Measurements from ENCODE around the gene FBXL17.

DNA sequence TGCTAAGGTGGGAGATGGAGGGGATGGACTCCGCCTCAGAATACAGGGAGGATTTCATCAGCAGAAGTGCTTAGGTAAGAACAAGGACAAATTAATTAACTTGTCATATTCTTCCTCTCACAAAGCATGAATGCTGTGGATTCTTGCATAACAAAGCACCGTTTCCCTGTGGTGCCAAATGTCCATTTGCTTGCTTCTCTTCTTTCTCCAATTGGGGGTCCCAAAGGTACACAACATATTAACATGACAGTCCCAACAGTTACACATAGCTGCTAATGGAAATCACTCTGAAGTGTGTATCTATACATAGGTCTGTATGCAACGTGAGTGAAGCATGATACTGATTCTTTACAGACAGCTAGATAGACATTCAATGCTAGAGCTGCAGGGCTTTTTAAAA, 564.5 kb downstream of the FBXL17 start:
- TF ChIP-seq NR2C2 (CRISPR knock-in tag; IDR thresholded peaks at IDR 0.05), result no peak
- TF ChIP-seq, protein P1, sequence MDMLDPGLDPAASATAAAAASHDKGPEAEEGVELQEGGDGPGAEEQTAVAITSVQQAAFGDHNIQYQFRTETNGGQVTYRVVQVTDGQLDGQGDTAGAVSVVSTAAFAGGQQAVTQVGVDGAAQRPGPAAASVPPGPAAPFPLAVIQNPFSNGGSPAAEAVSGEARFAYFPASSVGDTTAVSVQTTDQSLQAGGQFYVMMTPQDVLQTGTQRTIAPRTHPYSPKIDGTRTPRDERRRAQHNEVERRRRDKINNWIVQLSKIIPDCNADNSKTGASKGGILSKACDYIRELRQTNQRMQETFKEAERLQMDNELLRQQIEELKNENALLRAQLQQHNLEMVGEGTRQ (CRISPR knock-in tag; IDR thresholded peaks at IDR 0.05), result no peak
- TF ChIP-seq, protein P2, sequence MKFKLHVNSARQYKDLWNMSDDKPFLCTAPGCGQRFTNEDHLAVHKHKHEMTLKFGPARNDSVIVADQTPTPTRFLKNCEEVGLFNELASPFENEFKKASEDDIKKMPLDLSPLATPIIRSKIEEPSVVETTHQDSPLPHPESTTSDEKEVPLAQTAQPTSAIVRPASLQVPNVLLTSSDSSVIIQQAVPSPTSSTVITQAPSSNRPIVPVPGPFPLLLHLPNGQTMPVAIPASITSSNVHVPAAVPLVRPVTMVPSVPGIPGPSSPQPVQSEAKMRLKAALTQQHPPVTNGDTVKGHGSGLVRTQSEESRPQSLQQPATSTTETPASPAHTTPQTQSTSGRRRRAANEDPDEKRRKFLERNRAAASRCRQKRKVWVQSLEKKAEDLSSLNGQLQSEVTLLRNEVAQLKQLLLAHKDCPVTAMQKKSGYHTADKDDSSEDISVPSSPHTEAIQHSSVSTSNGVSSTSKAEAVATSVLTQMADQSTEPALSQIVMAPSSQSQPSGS (CRISPR knock-in tag; IDR thresholded peaks at IDR 0.05; ENCODE audit: borderline replicate concordance, low read depth), result no peak
- TF ChIP-seq ZNF138 (CRISPR knock-in tag; conservative IDR thresholded peaks at IDR 0.05), result no peak
- TF ChIP-seq JUN (CRISPR knock-in tag; IDR thresholded peaks at IDR 0.05), result no peak
- TF ChIP-seq, protein P3, sequence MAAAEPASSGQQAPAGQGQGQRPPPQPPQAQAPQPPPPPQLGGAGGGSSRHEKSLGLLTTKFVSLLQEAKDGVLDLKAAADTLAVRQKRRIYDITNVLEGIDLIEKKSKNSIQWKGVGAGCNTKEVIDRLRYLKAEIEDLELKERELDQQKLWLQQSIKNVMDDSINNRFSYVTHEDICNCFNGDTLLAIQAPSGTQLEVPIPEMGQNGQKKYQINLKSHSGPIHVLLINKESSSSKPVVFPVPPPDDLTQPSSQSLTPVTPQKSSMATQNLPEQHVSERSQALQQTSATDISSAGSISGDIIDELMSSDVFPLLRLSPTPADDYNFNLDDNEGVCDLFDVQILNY (CRISPR knock-in tag; IDR thresholded peaks at IDR 0.05), result no peak
- TF ChIP-seq, protein P4, sequence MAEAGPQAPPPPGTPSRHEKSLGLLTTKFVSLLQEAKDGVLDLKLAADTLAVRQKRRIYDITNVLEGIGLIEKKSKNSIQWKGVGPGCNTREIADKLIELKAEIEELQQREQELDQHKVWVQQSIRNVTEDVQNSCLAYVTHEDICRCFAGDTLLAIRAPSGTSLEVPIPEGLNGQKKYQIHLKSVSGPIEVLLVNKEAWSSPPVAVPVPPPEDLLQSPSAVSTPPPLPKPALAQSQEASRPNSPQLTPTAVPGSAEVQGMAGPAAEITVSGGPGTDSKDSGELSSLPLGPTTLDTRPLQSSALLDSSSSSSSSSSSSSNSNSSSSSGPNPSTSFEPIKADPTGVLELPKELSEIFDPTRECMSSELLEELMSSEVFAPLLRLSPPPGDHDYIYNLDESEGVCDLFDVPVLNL (CRISPR knock-in tag; IDR thresholded peaks at IDR 0.05; ENCODE audit: borderline replicate concordance, low read depth), result no peak
- TF ChIP-seq, protein P5, sequence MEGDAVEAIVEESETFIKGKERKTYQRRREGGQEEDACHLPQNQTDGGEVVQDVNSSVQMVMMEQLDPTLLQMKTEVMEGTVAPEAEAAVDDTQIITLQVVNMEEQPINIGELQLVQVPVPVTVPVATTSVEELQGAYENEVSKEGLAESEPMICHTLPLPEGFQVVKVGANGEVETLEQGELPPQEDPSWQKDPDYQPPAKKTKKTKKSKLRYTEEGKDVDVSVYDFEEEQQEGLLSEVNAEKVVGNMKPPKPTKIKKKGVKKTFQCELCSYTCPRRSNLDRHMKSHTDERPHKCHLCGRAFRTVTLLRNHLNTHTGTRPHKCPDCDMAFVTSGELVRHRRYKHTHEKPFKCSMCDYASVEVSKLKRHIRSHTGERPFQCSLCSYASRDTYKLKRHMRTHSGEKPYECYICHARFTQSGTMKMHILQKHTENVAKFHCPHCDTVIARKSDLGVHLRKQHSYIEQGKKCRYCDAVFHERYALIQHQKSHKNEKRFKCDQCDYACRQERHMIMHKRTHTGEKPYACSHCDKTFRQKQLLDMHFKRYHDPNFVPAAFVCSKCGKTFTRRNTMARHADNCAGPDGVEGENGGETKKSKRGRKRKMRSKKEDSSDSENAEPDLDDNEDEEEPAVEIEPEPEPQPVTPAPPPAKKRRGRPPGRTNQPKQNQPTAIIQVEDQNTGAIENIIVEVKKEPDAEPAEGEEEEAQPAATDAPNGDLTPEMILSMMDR (IDR thresholded peaks at IDR 0.05), result no peak

Data from WTC11 (cell line).